ENCODE measurements around the gene SPIN4.
"Not testable (repeated sequence)": the region's sequence is repeated elsewhere in the genome, so short reads cannot be mapped to it uniquely, and the experiment has no call there.

Gene SPIN4

DNA sequence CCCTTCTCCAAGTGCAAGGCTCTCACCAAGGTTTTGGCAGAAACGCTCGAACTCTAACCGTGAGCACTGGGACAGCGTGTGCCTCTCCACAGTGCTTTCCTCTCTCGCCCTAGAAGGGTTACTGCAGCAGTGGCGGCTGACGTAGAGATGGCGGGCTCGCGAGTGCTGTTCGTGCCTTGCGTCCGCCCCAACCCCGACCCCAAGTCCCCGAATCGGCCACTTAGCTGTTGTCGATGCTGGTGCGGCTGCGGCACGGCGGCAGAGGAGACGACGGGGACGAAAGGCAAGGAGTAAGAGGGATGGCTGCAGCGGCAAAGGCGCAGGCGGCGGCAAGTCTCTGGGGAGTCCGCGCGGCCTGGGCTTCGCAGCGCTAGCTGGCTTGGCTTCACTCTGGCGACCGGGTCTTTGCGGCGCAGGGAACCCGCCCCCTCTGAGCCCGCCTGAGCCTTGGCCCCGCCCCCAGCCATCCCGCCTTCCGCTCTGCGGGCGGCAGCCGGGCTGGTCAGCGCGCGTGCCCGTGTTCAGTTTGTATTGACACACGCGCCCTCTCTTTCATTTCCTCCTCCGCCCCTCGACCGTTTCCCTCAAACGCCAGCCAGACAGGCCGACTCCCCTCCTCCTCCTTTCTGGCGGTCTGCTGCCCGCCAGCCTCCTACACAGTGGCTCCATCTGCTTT, at the start of gene SPIN4:
Gene SPIN4, minus strand, starts transcription at position 392 of the 676 bp plus-strand sequence. CDS start 513 bp downstream, outside the sequence.
- peak; percentile 98 for ATAC-seq
- Mint-ChIP-seq H3K27me3 (no peaks in the 10 kb centered on the region), H3K4me3 (peak within 1 kb of the TSS; percentile 97), H3K9me3 (no peaks in the 10 kb centered on the region), H3K4me1 (peaks cover 16% of the 10 kb centered on the region), H3K27ac (peak within 1 kb of the TSS; percentile 86), H3K36me3 (no peaks in the 10 kb centered on the region)

DNA sequence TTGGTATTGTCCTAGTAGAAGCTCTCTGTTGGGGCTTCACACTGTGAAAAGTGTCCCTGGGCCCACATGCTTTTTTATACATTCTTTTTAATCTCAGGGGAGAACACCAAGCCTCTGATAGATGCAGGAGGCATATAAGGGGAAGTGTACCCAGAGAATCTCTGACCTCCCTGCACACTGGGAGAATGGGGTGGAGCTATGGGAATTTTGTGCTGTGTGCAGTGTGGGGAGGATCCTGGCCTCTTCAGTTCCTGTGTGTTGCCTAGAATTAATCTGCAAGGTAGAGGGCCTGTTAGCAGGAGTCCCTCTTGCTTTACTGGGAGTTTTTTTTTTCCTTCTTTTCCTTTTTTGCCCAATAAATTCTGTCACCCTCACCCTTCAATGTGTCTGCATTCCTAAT, 49.2 kb upstream of the SPIN4 start:
- Mint-ChIP-seq H3K4me3 (no peak overlapping the region), H3K27ac (no peak overlapping the region), H3K27me3 (no peaks in the 10 kb centered on the region), H3K36me3 (no peaks in the 10 kb centered on the region), H3K4me1 (no peaks in the 10 kb centered on the region), H3K9me3 (no peaks in the 10 kb centered on the region)
- ATAC-seq = no peak

DNA sequence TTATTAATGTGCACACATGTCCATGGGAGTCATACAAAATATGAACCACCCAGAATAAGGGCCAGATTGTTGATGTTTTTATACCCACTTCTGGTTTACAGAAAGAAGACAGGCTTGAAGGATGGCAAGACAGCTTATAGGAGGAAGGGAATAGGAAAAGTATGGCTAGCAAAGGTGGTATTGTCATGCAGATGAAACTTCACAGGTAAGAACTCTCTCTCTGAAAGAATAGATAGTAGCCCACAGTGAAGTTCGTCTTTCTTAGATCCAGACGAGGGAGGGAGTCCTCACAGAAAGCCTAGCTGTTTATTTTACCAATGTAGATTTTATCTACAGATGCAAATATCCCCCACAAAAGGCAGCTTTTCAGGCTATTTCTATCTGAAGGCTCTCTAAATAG, 43.7 kb upstream of the SPIN4 start:
- Mint-ChIP-seq H3K27ac (no peak overlapping the region), H3K4me1 (no peaks in the 10 kb centered on the region), H3K9me3 (no peaks in the 10 kb centered on the region), H3K27me3 (no peaks in the 10 kb centered on the region), H3K36me3 (no peaks in the 10 kb centered on the region), H3K4me3 (no peak overlapping the region)
- no peak for ATAC-seq

DNA sequence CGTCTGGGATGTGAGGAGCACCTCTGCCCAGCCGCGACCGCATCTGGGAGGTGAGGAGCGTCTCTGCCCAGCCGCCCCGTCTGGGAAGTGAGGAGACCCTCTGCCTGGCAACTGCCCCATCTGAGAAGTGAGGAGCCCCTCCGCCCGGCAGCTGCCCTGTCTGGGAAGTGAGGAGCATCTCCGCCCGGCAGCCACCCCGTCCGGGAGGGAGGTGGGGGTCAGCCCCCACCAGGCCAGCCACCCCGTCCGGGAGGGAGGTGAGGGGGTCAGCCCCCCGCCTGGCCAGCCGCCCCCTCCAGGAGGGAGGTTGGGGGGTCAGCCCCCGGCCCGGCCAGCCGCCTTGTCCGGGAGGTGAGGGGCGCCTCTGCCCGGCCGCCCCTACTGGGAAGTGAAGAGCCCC, 42.0 kb upstream of the SPIN4 start:
- H3K4me3 Mint-ChIP-seq, H3K27me3 Mint-ChIP-seq, H3K36me3 Mint-ChIP-seq, ATAC-seq, H3K9me3 Mint-ChIP-seq, H3K4me1 Mint-ChIP-seq, H3K27ac Mint-ChIP-seq: not testable (repeated sequence)

DNA sequence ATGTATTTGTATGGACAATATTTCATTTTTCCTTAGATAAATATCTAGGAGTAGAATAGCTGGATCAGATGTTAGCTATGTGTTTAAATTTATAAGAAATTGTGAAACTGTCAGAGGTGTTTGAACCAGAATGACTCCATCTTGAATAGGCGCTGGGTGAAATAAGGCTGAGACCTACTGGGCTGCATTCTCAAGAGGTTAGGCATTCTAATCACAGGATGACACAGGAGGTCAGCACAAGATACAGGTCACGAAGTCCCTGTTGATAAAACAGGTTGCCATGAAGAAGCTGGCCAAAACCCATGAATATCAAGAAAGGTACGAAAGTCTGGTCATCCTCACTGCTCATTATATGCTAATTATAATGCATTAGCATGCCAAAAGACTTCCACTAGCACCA, 36.3 kb upstream of the SPIN4 start:
- ATAC-seq = no peak
- Mint-ChIP-seq H3K36me3 (no peaks in the 10 kb centered on the region), H3K4me1 (no peaks in the 10 kb centered on the region), H3K9me3 (no peaks in the 10 kb centered on the region), H3K4me3 (no peak overlapping the region), H3K27me3 (no peaks in the 10 kb centered on the region), H3K27ac (no peak overlapping the region)

DNA sequence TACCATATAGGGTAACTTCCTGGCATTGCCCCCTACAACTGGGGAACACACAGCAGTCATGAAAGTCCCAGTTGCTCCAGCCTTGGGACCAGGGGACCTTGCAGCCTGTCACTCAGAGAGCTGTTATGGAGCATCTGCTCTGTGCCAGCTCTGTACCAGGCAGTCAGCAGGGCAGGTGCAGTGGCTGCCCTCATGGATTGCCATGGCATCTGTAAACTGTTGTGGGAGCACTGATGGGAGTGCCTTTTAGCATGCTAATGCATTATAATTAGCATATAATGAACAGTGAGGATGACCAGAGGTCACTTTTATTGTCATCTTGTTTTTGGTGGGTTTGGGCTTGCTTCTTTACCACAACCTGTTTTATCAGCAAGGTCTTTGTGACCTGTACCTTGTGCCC, 33.1 kb upstream of the SPIN4 start:
- H3K4me1 Mint-ChIP-seq, H3K27me3 Mint-ChIP-seq, H3K4me3 Mint-ChIP-seq, H3K36me3 Mint-ChIP-seq, H3K9me3 Mint-ChIP-seq, H3K27ac Mint-ChIP-seq, ATAC-seq: not testable (repeated sequence)

DNA sequence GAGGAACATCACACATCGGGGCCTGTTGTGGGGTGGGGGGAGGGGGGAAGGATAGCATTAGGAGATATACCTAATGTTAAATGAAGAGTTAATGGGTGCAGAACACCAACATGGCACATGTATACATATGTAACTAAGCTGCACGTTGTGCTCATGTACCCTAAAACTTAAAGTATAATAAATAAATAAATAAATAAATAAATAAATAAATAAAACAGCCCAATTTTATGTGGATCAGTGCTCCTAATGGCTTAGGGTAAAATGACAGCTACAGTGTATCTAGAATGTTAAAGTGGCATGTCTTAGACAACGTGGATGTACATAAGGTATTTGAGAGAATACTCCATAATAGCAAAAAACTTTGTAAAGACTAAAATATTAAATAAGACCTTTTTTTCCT, 21.9 kb upstream of the SPIN4 start:
- H3K27me3 Mint-ChIP-seq, H3K4me3 Mint-ChIP-seq, H3K27ac Mint-ChIP-seq, ATAC-seq, H3K4me1 Mint-ChIP-seq, H3K9me3 Mint-ChIP-seq, H3K36me3 Mint-ChIP-seq: not testable (repeated sequence)

DNA sequence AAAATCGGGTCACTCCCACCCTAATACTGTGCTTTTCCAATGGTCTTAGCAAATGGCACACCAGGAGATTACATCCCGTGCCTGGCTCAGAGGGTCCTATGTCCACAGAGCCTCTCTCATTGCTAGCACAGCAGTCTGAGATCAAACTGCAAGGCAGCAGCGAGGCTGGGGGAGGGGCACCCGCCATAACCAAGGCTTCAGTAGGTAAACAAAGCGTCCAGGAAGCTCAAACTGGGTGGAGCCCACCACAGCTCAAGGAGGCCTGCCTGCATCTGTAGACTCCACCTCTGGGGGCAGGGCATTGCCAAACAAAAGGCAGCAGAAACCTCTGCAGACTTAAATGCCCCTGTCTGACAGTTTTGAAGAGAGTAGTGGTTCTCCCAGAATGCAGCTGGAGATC, 16.6 kb upstream of the SPIN4 start:
- H3K27me3 Mint-ChIP-seq, ATAC-seq, H3K36me3 Mint-ChIP-seq, H3K4me1 Mint-ChIP-seq, H3K4me3 Mint-ChIP-seq, H3K27ac Mint-ChIP-seq, H3K9me3 Mint-ChIP-seq: not testable (repeated sequence)

DNA sequence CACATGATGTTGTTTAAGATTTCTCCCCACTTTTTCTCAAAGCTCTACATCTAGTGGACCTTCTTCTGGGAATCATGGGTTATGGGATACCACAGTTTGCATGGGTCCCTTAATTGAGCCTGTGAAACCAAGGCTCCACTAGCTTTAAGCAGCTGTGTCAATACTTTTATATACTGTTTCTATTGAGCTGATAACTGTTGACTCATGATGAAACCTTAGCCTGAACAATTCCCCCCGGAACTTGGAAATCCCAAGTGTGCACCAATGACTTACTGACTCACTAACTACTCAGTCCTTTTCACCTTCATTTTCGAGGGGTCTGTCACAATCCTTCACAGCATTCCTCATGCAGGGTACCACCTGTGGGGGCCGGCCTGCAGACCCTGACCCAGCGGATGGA, 12.7 kb upstream of the SPIN4 start:
- Mint-ChIP-seq H3K4me1 (no peaks in the 10 kb centered on the region), H3K9me3 (peaks cover 4% of the 10 kb centered on the region), H3K36me3 (peaks cover 7% of the 10 kb centered on the region), H3K4me3 (no peak overlapping the region), H3K27me3 (no peaks in the 10 kb centered on the region), H3K27ac (no peak overlapping the region)
- ATAC-seq = no peak

DNA sequence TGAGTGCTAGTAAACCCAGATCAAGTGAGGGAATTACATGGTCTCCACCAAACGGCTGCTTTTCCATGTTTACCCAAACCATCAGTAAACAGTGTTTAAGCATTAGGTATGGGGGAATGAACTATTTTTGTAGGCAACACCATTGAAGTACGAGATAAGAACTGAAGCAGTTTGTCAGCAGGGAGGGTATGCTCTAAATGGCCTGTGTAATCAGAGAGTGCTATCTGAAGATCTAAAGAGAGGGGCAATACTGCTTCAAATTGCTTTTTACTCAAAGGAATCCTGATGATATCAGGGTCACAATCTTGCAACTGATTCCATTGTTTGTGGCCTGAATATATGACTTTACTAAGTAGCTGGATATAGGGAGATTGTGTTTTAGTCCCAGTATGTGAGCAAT, 10.4 kb upstream of the SPIN4 start:
- Mint-ChIP-seq H3K27me3 (no peaks in the 10 kb centered on the region), H3K36me3 (peaks cover 7% of the 10 kb centered on the region), H3K9me3 (peaks cover 4% of the 10 kb centered on the region), H3K4me3 (no peak overlapping the region), H3K4me1 (no peaks in the 10 kb centered on the region), H3K27ac (no peak overlapping the region)
- ATAC-seq = no peak

DNA sequence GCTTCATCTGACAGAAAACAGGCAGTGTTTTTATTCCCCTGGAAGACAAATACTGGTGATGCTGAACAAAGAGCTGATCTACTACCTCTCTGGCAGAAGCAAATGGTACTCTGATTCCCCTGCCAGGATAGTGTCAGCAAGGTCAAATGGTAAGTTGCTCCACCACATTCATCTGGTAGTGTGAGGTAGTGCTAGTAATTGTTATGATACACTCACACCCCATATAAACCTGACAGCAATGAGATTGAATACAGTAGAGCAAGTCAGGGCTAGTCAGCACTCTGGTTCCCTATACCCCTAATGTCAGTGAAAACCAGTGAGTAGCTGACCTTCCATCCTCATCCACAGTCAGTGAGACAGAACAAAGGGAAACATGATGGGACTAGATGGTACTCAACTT, 3.4 kb upstream of the SPIN4 start:
- no peak for ATAC-seq
- Mint-ChIP-seq H3K27ac (no peak overlapping the region), H3K36me3 (no peaks in the 10 kb centered on the region), H3K9me3 (no peaks in the 10 kb centered on the region), H3K4me1 (peaks cover 11% of the 10 kb centered on the region), H3K4me3 (no peak overlapping the region), H3K27me3 (no peaks in the 10 kb centered on the region)

DNA sequence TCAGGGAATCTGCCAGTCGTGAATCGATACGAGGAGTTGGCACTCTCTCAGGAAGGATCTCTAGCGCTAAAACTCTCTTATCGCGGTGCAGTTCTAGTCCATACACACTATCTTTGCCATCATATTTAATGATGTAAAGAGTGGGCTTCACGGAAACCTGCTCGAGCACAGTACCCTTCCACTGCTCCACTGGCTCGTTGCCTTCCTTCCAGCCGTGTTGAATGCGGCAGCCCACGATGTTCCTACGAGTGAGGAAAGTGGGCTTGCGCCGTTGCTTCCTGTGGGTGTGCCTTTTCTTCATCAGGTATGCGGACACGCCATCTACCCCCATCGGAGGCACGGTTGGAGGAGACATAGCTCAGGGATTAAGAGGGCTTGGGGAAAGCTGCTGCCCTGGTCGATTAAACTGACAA, 661 bp downstream of the SPIN4 start:
- Mint-ChIP-seq H3K4me1 (peaks cover 16% of the 10 kb centered on the region), H3K9me3 (no peaks in the 10 kb centered on the region), H3K36me3 (no peaks in the 10 kb centered on the region), H3K4me3 (peak overlapping the region; percentile 97), H3K27me3 (no peaks in the 10 kb centered on the region), H3K27ac (peak overlapping the region; percentile 86)
- ATAC-seq = peak; percentile 53

DNA sequence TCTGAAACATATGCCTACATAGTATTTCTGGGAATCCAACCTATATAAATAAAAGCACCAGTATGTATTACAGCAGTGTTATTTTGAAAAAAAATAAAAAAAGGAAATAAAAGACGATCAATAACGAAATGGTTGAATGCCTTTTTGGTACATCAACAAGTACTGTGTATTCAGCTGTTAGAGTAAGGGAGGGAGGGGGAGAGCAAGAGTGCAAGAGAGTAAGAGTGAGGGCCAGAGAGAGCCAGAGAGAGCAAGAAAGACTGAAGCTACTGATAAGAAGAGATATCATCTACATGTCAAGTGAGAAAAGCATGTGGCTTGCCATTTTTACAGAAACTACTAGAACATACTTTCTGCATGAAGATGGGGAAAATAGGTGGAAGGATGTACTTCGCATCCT, 1.8 kb downstream of the SPIN4 start:
- no peaks in the 10 kb centered on the region for H3K9me3 Mint-ChIP-seq
- H3K36me3 Mint-ChIP-seq = no peaks in the 10 kb centered on the region
- peak overlapping the region; percentile 44 for H3K4me3 Mint-ChIP-seq
- no peak for ATAC-seq
- H3K27me3 Mint-ChIP-seq = no peaks in the 10 kb centered on the region
- H3K27ac Mint-ChIP-seq = no peak overlapping the region
- peaks cover 16% of the 10 kb centered on the region for H3K4me1 Mint-ChIP-seq

DNA sequence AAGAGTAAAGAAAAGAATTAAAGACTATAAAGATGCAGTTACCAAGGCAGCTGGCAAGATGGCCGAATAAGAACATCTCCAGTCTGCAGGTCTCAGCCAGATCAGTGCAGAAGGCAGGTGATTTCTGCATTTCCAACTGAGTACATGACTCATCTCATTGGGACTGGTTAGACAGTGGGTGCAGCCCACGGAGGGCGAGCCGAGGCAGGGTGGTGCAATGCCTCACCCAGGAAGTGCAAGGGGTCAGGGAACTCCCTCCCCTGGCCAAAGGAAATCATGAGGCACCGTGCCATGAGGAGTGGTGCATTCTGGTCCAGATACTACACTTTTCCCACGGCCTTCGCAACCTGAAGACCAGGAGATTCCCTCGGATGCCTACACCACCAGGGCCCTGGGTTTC, 20.5 kb downstream of the SPIN4 start:
- Mint-ChIP-seq H3K4me3 (no peak overlapping the region), H3K27ac (no peak overlapping the region), H3K27me3 (no peaks in the 10 kb centered on the region), H3K36me3 (peaks cover 39% of the 10 kb centered on the region), H3K9me3 (no peaks in the 10 kb centered on the region), H3K4me1 (no peaks in the 10 kb centered on the region)
- ATAC-seq = no peak

DNA sequence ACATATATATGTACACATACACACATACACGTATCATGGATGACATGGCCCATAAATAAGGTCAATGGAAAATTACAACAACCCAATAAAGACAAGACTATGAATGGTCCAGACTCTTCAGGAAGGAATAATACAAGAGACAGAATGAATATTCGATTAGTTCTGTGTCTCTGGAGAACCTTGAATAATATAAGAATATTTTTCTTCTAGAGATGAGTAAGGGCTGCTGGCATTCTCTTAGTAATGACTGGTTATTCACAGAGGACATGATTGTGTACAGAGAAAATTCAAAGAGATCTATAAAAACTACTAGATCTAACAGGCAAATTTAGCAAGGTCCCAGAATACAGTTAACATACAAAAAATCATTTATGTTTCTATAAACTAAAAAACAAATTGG, 23.3 kb downstream of the SPIN4 start:
- Mint-ChIP-seq H3K36me3 (peaks cover 13% of the 10 kb centered on the region), H3K4me3 (no peak overlapping the region), H3K27ac (no peak overlapping the region), H3K9me3 (no peaks in the 10 kb centered on the region), H3K4me1 (no peaks in the 10 kb centered on the region), H3K27me3 (no peaks in the 10 kb centered on the region)
- no peak for ATAC-seq

DNA sequence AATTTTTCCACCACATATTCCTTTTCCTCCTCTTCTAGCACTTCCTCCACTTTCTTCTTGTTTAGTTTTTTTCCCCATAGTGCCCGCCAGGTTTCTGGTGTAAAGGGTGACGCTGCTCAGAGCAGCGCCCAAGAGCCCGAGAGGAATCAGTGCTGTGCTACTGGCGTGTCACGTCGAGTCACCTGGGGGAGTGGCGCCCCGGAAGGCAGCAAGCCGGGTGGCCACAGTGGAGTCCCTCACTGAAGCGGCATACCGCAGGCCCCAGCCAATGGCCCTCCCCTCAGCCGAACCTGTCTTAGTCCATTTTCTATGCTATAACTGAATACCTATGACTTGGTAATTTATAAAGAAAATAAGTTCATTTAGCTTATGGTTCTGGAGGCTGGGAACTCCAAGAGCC, 51.5 kb downstream of the SPIN4 start:
- H3K36me3 Mint-ChIP-seq = no peaks in the 10 kb centered on the region
- peaks cover 4% of the 10 kb centered on the region for H3K9me3 Mint-ChIP-seq
- no peaks in the 10 kb centered on the region for H3K4me1 Mint-ChIP-seq
- no peak for ATAC-seq
- H3K27ac Mint-ChIP-seq = no peak overlapping the region
- H3K27me3 Mint-ChIP-seq = no peaks in the 10 kb centered on the region
- no peak overlapping the region for H3K4me3 Mint-ChIP-seq

Data from stimulated activated memory B cell treated with anti-CD40 and anti-IgM and Interleukin-4, amounts not matched to agents 10 μg/mL and 1 μg/mL and 100 μg/mL, for 72 hours (primary cell).